ENCODE results near the gene SLC16A6.

DNA sequence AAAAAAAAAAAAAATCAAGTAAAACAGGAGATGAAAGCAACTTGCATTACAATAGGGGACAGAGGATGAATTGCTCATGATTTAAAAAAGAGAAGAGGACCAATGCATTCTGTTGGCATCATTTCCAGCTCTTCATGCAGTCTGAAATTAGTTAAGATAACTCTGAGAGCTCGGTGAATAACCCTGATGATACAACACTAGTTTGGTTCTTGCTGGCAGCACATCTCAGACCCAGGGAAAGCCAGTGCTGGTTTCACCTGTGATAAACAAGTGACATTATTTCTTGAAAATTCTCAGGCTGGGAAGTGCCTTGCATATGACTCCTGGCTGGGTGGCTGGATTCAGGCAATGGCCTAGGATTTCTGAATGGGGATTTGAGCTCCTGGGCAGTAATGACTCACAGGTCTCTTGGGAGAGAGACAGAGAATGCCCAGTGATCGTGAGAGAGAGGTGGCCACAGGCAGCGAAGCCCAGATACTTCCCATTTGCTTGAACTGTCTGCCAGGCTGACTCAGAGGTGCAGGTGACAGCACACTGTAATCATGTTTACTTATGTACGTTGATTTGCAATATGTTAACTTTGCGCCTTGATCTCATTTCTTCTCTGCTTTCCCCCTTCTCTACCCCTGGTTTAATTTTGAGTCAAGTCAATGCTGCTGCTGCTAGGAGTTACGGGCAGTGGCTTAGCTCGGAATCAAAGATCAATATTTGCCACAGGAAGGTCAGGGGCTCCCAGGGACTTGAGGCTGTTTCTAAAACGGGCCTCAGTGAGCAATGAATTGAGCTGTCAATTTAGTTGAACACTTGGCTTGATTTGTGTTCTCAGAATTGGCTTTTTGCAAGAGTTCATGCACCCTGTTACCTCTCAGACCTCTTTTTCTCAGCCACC, 27.4 kb upstream of the SLC16A6 start:
- TF ChIP-seq, protein P1, sequence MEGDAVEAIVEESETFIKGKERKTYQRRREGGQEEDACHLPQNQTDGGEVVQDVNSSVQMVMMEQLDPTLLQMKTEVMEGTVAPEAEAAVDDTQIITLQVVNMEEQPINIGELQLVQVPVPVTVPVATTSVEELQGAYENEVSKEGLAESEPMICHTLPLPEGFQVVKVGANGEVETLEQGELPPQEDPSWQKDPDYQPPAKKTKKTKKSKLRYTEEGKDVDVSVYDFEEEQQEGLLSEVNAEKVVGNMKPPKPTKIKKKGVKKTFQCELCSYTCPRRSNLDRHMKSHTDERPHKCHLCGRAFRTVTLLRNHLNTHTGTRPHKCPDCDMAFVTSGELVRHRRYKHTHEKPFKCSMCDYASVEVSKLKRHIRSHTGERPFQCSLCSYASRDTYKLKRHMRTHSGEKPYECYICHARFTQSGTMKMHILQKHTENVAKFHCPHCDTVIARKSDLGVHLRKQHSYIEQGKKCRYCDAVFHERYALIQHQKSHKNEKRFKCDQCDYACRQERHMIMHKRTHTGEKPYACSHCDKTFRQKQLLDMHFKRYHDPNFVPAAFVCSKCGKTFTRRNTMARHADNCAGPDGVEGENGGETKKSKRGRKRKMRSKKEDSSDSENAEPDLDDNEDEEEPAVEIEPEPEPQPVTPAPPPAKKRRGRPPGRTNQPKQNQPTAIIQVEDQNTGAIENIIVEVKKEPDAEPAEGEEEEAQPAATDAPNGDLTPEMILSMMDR (IDR thresholded peaks at IDR 0.05), result no peak
- TF ChIP-seq ZFX (IDR thresholded peaks at IDR 0.05; ENCODE audit: borderline replicate concordance), result no peak
